ENCODE data around the gene LRRC37A.
"Not testable (repeated sequence)": the region's sequence is repeated elsewhere in the genome, so short reads cannot be mapped to it uniquely, and the experiment has no call there.

DNA sequence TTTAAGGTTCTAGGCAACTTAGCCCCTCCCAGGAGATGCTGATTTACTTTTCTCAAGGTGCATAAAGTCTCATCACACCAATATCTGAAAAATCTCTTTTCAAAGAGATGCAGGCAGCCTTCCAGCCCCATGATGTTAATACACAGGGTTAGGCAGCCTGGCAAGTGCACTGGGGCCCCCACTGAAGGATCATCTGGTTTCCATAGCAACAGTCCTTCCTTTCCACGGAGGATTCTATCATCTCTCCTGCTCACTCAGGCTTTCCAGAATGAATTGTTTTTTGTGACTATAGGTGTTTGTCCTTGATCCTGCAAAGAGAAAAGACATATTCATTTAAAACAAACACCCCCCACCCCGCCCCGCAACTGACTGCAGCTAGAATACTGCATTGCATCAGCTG, 72.6 kb downstream of the LRRC37A start:
- not testable (repeated sequence) for TF ChIP-seq POLR2A (IDR thresholded peaks at IDR 0.05; ENCODE audit: low read length); GATA1 (IDR thresholded peaks at IDR 0.05; ENCODE audit: low read depth, low read length)
